Measurements from ENCODE around the gene APC2.

APC2 gene

DNA sequence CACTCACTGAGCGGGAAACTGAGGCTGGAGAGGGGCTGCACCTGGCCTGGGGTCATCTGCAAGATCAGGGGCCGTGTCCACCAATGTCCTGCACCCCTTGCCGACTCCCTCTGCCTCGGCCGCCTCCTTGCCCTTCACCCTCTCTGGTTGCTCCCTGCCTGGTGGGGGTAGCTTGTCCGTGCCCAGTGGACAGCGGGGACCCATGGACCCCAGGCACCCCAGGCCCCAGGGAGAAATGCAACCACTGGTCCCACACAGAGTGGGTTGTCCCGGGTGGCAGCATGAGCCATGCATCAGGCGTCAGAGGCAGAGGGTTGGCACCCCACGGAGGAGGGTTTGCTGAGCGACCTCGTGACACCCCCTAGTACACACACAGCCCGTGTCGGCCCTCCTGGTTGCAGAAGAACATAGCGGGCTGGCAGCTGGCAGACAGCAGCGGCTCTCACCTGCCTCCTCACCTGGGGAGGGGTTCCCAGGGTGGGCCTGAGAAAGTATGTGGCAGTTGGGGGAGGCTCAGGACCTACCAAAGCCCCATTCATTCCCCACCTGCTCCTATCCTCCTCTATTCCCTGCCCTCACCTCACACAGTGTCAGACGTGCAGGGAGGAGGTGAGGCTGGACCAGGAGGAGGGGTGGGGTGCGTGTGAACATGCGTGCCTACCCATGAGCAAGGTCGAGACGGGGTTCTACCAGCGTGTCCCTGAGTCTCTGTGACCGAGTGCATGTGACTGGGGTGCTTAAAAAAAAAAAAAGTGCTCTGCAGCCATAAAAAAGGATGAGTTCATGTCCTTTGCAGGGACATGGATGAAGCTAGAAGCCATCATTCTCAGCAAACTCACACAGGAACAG lies 54.2 kb downstream of the APC2 start:
- H3K4me3 ChIP-seq (ENCODE audit: low read depth, low read length) = no peak overlapping the region
- DNase-seq (ENCODE audit: low read depth) = no peak

DNA sequence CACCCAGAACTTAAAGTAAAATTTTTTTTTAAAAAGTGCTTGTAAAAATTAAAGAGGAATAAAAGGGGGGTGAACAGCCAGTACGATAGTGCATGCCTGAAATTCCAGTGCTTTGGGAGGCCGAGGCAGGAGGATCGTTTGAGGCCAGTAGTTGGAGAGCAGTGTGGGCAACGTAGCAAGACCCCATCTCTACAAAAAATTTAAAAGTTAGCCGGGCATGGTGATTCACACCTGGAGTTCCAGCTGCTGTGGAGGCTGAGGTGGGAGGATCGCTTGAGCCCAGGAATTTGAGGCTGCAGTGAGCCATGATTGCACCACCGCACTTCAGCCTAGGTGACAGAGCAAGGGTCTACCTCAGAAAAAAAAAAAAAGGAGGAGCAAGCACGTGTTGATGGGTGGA lies 55.1 kb downstream of the APC2 start:
- no peak overlapping the region for H3K4me3 ChIP-seq (ENCODE audit: low read depth, low read length)
- DNase-seq (ENCODE audit: low read depth) = no peak

DNA sequence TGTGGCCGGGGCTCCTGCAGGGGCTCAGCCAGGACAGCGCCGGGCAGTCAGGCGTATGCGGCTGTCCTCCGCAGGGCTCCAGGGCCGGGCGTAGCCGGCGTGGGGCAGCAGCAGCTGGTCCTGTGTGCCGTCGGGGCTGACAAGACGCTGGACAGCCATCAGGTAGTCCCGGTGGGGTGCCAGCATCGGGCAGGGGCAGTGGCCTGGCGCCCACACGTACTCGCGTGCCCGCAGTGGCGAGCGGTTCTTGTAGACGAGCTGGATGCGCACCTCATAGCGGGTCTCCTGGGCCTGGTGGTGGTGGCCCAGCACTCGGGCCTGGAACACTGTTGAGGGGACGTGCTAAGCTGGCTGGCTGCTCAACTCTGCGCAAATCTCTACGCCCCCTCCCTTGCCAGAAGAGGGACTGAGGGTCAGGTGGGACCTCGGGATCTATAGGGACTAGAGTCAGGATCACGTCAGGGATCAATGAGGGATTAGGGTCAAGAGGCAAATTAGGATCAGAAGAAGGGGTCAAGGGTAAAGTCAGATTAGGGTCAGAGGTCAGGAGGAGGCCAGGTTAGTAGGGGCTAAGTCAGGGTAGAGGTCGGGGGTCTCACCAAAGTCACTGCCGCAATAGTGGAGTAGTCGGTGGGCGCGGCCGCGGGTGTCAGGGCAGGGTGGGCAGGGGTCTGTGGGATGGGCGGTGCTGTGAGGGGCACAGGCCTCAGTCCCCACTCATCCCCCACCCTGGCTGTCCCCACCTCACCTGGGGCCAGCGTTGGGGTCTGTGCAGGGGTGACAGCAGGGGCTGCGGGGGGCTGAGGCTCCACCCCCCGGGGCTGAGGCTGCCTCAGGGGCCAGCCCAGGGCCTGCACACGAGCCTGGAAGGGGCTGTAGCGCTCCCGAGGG lies 56.3 kb downstream of the APC2 start:
- no peak overlapping the region for H3K4me3 ChIP-seq (ENCODE audit: low read depth, low read length)
- DNase-seq (ENCODE audit: low read depth) = no peak

DNA sequence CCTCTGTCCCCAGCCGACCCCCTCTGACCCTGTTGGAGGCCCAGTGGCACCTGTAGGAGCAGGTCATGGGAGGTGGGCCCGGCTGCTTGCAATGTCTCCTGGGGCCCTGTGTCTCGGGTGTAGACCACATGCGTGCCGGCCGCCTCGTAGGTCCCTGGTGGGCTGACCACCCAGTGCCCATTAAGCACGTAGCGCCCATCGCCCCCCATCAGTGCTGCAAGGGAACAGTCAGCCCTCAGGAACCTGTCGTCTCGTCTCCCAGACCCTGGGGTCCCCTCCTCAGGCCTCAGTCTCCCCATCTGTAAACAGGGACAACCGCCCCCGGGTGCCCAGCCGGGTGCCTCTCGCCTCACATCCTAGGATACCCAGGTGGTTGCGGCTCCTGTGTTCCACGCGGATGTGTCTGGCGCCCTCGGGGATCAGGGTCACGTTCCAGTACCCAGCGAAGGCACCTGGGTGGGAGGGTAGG lies 57.3 kb downstream of the APC2 start:
- no peak for DNase-seq (ENCODE audit: low read depth)

DNA sequence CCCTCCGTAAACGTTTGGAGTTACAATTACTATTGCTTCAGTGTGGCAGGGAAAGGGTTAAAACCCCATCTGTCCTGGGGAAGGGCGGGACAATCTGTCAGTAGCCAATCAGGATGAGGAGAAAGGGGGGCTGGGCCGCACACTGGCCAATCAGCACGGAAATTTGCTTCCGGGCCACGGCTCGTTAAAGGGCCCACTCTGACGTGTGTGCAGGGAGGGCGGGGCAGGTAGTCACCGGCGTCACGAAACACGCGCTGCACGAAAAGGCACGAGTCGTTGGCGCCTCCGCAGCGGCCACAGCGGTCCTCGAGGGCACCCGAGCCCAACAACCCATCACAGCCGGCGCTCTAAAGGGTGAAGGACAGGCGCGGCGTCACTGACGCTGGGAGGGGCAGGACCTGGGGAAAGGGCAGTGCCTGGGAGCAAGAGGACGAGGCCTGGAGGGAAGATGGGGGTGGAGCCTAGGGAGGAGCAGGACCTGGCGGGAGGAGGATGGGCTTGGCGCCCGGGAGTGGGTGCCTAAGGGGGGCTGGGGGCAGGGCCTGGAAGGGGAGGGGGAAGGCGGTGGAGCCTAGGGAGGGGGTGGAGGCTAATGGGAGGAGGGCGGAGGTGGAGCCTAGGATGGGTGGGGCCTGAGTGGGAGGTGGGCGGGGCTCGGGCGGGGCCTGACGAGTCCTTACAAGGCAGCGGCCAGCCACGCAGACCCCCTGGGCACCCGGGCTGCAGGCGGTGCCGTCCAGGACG lies 58.0 kb downstream of the APC2 start:
- peak; percentile 82 for DNase-seq (ENCODE audit: low read depth)

More for the DNA sequence above, 57.3 kb downstream of the APC2 start:
- H3K4me3 ChIP-seq (ENCODE audit: low read depth, low read length) = peak overlapping the region; percentile 15

DNA sequence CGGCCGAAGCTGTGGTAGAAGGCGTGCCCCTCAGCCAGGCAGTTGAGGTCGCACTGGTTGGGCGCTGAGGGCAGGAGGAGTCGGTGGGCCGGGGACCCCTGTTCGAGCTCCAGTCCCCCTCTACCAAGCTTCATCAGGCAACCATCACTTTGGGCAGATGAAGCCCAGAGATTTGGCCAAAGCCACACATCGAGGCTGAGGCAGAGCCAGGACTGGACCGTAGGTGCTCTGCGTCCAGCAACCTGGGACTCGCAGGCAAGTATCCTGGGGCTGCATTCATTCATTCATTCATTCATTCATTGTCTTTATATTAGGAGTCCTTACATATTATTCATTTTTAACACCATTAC lies 58.6 kb downstream of the APC2 start:
- no peak for DNase-seq (ENCODE audit: low read depth)
- peak overlapping the region; percentile 32 for H3K4me3 ChIP-seq (ENCODE audit: low read depth, low read length)

More for the DNA sequence above, 58.0 kb downstream of the APC2 start:
- peak overlapping the region; percentile 55 for H3K4me3 ChIP-seq (ENCODE audit: low read depth, low read length)

DNA sequence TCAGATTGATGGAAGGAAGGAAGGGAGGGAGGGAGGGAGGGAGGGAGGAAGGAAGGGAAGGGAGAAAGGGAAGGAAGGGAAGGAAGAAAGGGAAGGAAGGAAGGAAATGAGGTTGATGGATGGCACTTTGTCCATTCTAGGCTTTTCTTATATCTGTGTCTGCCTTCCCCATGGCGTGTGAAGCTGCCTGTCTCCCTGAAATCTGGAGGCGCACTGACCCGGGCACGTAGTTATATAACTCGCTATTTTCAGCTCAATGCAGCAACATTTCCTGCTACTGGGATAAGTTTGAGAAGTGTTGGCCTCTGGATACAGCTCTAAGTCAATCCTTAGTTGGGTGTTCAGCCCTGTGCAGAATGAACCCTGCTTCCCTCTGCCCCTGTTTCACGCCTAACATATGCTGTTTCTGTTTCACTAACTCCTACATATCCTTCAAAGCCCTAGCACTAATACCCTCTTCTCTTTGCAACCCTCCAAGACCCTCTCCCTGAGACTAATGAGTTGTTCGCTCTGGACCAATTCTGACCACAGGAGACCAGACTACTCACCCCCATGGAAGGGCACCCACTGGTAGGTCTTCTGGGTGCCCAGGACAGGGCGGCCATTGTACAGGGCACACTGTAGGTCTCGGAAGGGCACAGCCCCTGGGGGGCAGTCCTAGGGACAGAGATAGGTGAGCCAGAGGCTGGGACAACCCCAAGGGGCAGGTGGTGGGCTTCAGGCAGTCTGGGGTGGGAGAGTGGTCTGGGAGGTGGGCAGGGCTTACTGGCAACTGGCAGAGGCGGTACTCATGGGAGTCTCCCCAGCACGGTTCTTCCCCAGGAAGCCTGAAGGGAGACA lies 59.9 kb downstream of the APC2 start:
- no peak for DNase-seq (ENCODE audit: low read depth)
- H3K4me3 ChIP-seq (ENCODE audit: low read depth, low read length) = no peak overlapping the region

DNA sequence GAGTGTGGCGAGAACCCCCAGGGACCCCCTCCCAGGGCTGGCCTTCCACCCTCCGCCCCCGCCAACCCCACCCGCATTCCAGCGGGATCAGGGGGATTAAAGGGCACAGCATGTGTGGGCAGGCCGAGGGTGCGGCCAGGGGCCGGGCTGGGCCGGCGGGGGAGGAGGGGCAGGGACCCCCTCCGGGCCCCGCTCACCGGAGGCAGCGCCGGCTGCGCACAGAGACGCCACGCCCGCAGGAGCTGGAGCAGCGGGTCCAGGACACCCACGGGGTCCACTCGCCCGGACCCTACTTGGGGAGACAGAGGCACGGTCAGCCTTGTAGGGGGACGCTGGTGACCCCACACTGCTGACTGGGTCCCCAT lies 60.5 kb downstream of the APC2 start:
- no peak for DNase-seq (ENCODE audit: low read depth)
- no peak overlapping the region for H3K4me3 ChIP-seq (ENCODE audit: low read depth, low read length)

DNA sequence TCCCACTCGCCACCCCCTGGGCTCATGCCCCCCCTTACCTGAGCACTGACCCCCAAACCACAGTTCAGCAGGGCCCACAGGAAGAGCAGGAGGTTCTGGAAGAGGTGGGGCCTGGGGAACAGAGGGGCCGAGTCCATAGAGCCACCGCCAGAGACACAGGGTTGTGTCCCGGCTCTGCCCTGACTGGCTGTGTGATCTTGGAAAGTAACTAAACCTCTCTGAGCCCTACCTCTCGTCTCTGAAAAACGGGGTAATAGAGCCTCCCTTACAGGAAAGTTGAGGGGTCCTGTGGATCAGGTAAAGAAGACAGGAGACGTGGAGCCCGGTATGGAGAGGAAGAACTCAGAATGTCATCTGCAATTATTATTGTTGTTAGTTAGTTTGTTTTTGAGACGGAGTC lies 60.9 kb downstream of the APC2 start:
- no peak for DNase-seq (ENCODE audit: low read depth)
- no peak overlapping the region for H3K4me3 ChIP-seq (ENCODE audit: low read depth, low read length)

DNA sequence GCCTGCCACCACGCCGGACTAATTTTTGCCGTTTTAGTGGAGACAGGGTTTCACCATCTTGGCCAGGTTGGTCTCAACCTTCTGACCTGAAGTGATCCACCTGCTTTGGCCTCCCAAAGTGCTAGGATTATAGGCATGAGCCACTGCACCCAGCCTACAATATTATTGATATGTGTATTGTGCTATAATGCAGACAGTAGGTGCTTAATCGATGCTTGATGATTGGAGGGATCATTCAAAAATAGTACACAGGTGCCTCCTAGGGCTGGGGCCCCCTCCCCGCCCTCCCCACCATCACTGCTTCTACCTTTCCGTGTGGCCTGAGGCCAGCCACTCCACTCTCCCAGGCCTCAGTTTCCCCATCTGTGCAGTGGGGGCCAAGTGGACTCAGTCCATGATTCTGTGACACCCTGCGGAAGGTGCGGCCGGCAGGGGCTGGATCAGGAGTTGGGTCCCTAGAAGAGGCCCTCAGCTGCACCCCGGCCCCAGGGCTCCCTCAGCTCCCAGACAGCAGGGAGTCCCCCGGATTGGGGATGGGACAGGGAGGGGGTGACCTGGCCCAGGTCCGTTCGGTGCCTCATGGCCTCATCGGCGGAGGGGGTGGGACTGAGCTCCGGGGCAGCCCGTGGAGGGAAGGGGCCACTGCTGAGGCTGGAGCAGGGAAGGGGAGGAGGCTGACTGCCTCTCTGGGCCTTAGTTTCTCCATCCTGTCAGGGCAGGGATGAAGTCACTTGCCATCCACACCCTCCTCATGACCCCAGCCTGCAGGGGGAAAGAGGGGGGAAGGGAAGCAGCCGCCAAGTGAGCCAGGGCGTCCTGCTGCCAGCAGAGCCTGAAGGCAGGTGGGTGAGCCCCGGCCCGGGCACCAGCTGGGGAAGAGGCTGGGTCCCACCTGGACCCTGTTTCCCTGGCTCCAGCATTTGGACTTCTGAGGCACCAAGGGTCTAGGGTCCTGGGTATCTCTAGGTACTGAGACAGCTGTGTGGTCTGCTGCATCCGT lies 61.7 kb downstream of the APC2 start:
- DNase-seq (ENCODE audit: low read depth) = no peak
- no peak overlapping the region for H3K4me3 ChIP-seq (ENCODE audit: low read depth, low read length)

DNA sequence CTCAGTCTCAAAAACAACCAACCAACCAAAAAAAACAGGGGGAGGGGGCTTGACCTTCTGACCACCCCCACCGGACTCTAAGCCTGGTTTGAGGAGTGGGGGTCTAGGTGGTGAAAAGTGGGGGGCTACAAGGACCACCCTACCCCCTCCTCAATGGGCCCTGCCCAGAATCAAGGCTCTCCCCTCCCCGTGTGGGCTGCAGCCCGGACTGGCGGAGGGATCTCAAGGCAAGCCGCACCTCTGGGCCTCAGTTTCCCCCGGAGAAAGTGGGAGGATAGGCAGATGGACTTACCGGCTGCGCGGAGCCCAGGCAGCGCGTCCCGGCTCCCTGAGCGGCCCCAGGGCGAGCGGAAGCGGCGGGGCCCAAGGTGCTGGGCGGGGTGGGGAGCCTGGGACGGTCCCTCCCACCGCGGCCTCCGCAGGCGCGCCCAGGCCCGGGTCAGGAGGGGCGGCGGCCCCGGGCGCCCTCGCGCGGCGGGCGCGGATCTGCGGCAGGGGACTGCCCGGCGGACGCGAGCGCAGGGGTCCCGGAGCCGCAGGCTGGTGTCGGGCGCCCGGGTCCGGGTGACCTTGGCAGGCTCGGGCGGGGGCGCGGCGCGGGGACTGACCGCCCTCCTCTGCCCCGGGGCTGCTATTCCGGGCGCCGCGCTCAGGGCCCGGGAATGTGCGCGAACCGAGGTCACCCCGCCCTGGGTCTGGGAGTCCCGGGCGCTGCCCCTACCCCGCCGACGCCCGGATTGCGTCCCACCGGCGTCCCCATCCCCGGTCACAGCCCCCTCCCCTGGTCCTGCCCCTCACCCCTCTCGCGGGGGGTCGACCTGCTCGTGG lies 63.0 kb downstream of the APC2 start, which contains the start of gene ADAMTSL5:
TSS of gene ADAMTSL5 (minus strand) at position 349 of the 828 bp plus-strand sequence. CDS start 2,076 bp downstream, outside the sequence.
- peak within 1 kb of the TSS; percentile 58 for H3K4me3 ChIP-seq (ENCODE audit: low read depth, low read length)
- DNase-seq (ENCODE audit: low read depth) = no peak

DNA sequence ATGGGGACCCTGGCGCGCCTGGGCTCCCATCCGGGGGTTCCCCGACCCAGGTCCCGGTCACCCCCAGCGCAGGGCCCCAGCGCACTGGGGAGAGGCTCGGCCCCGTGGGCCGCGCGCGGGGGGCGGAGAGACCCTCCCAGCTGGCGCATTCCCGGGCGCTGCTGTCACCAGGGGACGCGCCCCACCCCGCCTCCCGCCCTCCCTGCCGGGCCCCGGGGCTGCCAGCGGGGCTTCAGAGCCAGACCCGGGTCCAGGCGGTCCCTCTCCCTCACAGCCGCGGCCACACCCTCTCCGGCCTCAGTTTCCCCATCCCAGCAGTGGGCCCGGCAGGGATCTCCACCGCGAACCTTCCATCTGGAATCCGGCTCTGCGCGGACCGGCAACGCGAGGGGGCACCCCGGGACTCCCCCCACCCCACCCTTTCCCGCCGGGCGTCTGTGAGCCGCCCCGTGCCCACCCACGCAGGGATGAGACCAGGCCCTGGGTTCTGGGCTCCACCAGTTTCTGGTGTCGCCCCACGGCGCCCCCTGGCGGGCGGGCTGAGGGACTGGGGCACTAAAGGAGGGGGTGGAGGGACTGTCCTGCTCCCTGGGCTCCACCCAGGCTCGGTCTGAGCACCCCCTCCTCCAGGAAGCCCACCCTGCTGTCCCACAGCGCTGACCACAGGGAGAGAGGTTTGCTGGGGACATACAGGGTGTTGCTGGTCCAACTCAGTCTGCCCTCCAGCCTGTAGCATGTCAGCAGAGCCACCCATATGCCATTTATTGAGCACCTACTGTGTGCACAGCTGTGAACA lies 63.8 kb downstream of the APC2 start:
- peak overlapping the region; percentile 58 for H3K4me3 ChIP-seq (ENCODE audit: low read depth, low read length)
- DNase-seq (ENCODE audit: low read depth) = no peak

DNA sequence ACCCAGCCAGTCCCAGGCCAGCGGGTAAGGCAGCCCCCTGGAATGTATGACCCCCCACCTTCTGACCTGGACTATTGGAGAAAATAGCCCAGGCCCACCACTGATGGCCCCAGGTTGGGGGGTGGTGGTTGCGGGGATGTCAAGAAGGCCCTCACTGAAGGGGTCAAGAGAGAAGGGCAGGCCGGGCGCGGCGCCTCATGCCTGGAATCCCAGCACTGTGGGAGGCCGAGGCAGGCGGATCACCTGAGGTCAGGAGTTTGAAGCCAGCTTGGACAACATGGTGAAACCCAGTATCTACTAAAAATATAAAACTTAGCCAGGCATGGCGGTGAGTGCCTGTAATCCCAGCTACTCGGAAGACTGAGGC lies 64.4 kb downstream of the APC2 start:
- no peak overlapping the region for H3K4me3 ChIP-seq (ENCODE audit: low read depth, low read length)
- DNase-seq (ENCODE audit: low read depth) = no peak

DNA sequence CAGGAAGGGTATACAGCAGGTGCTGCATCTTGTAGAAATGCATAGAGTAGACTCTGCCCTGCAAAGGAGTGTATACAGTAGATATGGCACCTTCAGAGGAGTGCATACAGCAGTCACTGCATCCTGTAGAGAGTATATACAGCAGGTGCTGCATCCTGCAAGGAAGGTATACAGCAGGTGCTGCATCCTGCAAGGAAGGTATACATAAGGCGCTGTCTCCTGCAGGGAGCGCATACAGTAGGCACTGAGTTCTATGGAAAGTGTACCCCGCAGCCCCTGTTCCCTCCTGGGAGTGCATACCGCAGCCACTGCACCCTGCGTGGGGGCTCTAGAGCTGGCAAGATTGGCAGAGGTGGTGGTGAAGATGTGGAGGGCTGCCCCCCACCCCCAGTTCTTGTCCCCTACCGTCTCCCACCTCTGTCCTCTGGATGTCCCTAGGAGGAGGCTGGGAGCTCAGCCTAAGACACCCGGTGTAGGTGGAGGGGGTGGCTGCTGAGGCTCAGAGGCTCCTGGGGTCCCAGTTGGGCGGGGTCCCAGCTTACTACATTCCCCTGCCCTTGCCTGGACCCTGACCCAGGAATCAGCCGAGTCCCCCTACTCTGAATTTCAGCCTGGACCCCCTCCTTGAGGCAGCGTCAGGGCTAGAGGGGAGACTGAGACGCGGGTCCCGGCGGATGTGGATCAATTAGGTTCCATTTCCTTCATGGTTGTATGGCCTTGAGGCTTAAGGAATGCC lies 65.2 kb downstream of the APC2 start:
- no peak overlapping the region for H3K4me3 ChIP-seq (ENCODE audit: low read depth, low read length)
- no peak for DNase-seq (ENCODE audit: low read depth)

DNA sequence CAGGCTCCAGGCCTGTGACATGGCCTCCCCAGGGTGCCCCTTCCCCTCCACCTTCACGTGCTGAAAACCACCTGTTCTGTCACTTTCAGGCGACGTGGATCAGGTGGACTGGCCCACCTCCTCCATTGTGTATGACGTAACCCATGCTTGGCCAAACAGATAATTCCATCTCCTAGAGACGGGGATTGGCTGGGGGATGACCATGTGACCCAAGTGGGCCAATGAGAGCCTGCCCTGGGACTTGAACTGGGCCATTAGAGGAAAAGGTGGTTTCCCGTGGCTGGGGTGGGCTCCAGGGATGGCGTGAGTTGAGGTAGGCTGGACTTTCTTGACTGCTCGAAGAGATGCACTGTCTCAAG lies 66.5 kb downstream of the APC2 start:
- H3K4me3 ChIP-seq (ENCODE audit: low read depth, low read length) = no peak overlapping the region
- DNase-seq (ENCODE audit: low read depth) = no peak

DNA sequence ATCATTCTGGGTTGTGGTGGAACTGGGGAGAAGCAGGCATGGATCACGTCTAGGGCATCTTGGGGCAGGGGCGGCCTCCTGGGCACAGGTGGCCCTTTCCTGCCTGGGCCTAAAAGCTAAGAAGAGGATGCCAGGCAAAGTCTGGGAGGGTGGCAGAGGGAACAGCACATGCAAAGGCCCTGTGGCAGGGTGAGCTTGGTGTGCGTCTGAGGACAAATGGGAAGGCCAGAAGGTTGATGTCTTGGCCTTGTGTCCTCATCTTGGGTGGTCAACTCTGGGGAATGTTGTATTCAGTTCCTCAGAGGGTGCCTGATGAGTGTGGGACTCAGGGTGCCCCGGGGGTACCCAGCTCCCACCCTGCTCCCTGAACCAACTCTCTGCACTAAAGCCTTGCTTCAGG lies 68.5 kb downstream of the APC2 start:
- DNase-seq (ENCODE audit: low read depth) = no peak

More for the DNA sequence above, 68.5 kb downstream of the APC2 start:
- H3K4me3 ChIP-seq (ENCODE audit: low read depth, low read length) = no peak overlapping the region

Data from skeletal muscle cell (primary cell).